Uterus (tissue), 2 donors: Measurements from ENCODE around the gene INPP1.

ENCODE experiments used
- CTCF ChIP-seq, 4 experiments: fragments of 200-600 bp in 2 of 4; fragments of 450-650 bp in 2 of 4; sonication (generic) in 2 of 4; IDR thresholded peaks; one replicate each; pipeline ENCODE4 v1.5.1; 2016 to 2019; ENCODE audit warnings: antibody characterized with exemption in 4 of 4, mild to moderate bottlenecking in 2 of 4, moderate library complexity in 1 of 4
- POLR2A ChIP-seq, 2 donors: fragments of 450-650 bp; IDR thresholded peaks; one replicate each; pipeline ENCODE4 v1.6.1; 2016; ENCODE audit warnings: antibody characterized with exemption in 2 of 2, mild to moderate bottlenecking in 1 of 2, moderate library complexity in 1 of 2

DNA sequence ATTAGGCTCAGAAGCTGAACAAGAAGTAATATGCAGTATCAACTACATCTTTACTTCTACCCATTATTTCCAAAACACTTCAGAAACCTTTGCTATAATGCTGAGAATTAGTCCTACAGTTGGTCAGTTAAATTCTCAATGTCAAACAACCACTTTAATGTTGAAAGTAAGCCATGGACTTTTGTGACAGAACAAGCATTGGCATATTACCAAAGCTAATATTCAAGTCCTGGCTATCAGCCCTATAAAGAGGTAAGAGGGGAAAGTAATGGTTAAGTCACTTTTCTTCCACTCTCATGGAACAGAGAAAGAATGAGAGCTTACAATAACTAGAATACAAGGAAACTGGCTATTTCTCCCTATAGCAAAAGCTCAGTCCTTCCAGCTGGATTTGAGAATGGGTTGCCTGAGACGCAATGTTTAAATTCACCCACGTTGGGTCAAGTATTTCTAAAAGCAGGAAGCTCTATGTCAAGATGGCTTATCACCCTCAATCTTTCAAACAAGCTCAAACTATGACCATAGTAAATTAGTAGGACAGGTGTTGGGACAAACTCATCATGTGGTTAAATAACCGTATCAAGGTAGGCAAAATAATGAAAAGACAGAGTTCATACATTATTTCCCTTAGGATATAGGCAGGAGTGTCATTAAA, 33.3 kb downstream of the INPP1 start:
- no peak for TF ChIP-seq CTCF (IDR thresholded peaks at IDR 0.05)
- no peak for TF ChIP-seq POLR2A (IDR thresholded peaks at IDR 0.05)
